HepG2 (cell line): ENCODE measurements around the gene SEMA3C. TPM values are rescaled to one million over a fixed set of nuclear protein-coding genes. Genes with fewer than 3 reads are reported as not detected.
A peak's percentile ranks its signal among the peaks of the same experiment; 100 is the strongest.

Experiments
- CHD2 ChIP-seq: IDR thresholded peaks from 2 replicates; pipeline ENCODE4 v1.6.1; 2011; ENCODE audit warnings: low read depth, low read length, improper control_type of control experiment
- DMAP1 ChIP-seq: IDR thresholded peaks from 2 replicates; pipeline ENCODE4 v1.6.1; 2016
- HHEX ChIP-seq: IDR thresholded peaks from 2 replicates; pipeline ENCODE4 v1.6.1; 2016; ENCODE audit warnings: control low read depth
- HMGXB3 ChIP-seq: sonication (generic); formaldehyde crosslinking; IDR thresholded peaks from 2 replicates; pipeline ENCODE4 v1.4.0; 2020; ENCODE audit warnings: missing genetic modification reagents, borderline replicate concordance
- HNF4A ChIP-seq: sonication (generic); formaldehyde crosslinking; IDR thresholded peaks from 2 replicates; pipeline ENCODE4 v1.4.0; 2020; ENCODE audit warnings: missing genetic modification reagents
- MED8 ChIP-seq: sonication (generic); formaldehyde crosslinking; IDR thresholded peaks from 2 replicates; pipeline ENCODE4 v1.8.1; 2023; ENCODE audit warnings: mild to moderate bottlenecking, missing genetic modification reagents; ENCODE audit not compliant: insufficient replicate concordance
- PITX1 ChIP-seq: sonication (generic); formaldehyde crosslinking; IDR thresholded peaks from 2 replicates; pipeline ENCODE4 v1.5.1; 2020; ENCODE audit warnings: mild to moderate bottlenecking, missing genetic modification reagents
- RBFOX2 ChIP-seq: fragments of 200-400 bp; formaldehyde crosslinking; IDR thresholded peaks from 2 replicates; pipeline ENCODE4 v1.6.1; 2017; ENCODE audit warnings: low read depth, mild to moderate bottlenecking, low read length
- RFX5 ChIP-seq: IDR thresholded peaks from 2 replicates; pipeline ENCODE4 v1.6.1; 2011; ENCODE audit warnings: low read depth, low read length, improper control_type of control experiment
- SATB2 ChIP-seq: sonication (generic); formaldehyde crosslinking; IDR thresholded peaks from 2 replicates; pipeline ENCODE4 v1.5.0; 2020; ENCODE audit warnings: missing genetic modification reagents
- SMARCE1 ChIP-seq: fragments of 450-650 bp; IDR thresholded peaks from 2 replicates; pipeline ENCODE4 v1.6.1; 2017; ENCODE audit warnings: borderline replicate concordance
- ZKSCAN1 ChIP-seq: fragments of 150-350 bp; IDR thresholded peaks from 2 replicates; pipeline ENCODE4 v1.6.1; 2014; ENCODE audit warnings: low read length
- ZNF468 ChIP-seq: sonication (generic); formaldehyde crosslinking; IDR thresholded peaks from 2 replicates; pipeline ENCODE4 v1.8.0; 2022; ENCODE audit warnings: mild to moderate bottlenecking, moderate library complexity, missing genetic modification reagents
- ZNF550 ChIP-seq: sonication (generic); formaldehyde crosslinking; IDR thresholded peaks from 2 replicates; pipeline ENCODE4 v1.4.0; 2020; ENCODE audit warnings: mild to moderate bottlenecking, missing genetic modification reagents, borderline replicate concordance
- ZNF737 ChIP-seq: sonication (generic); formaldehyde crosslinking; IDR thresholded peaks from 2 replicates; pipeline ENCODE4 v1.5.0; 2020; ENCODE audit warnings: missing genetic modification reagents, mild to moderate bottlenecking, borderline replicate concordance
- ZNF891 ChIP-seq: sonication (generic); formaldehyde crosslinking; IDR thresholded peaks from 2 replicates; pipeline ENCODE4 v1.5.0; 2020; ENCODE audit warnings: mild to moderate bottlenecking, missing genetic modification reagents
- polyA plus RNA-seq, 8 experiments: library from polyadenylated mRNA; depleted of rRNA in 3 of 8; stranded (reverse) in 7 of 8; unstranded in 1 of 8; fragments of >200 nt; fragmentation: Illumina TruSeq in 4 of 8; extraction: Trizol in 4 of 8; gene quantifications; 2 replicates each; pipeline versions ENCODE4 v1.2.1 to v1.2.3, GENCODE V29; 2011 to 2016; ENCODE audit warnings: low read depth in 4 of 8, missing spikeins in 1 of 8, mixed read lengths in 1 of 8; ENCODE audit not compliant: insufficient read depth in 1 of 8
- total RNA-seq, 5 experiments: library from RNA; depleted of rRNA; stranded (reverse); fragments of >200 nt; fragmentation: Illumina TruSeq; extraction: Trizol; gene quantifications; 2 replicates each; pipeline ENCODE4 v1.2.3, GENCODE V29; 2016; ENCODE audit warnings: low read depth in 1 of 5
- TF ChIP-seq, protein P1 (sequence below): sonication (generic); formaldehyde crosslinking; IDR thresholded peaks from 2 replicates; pipeline ENCODE4 v1.8.0; 2022; ENCODE audit warnings: missing genetic modification reagents, mild to moderate bottlenecking, inconsistent platforms, borderline replicate concordance

SEMA3C gene
- total and polyA plus RNA-seq, 2 of the 13 experiments (the other 11 are each of a cell fraction or from before 2014, with no cell fraction given), result 0.05 to 0.13 TPM

- TF ChIP-seq HMGXB3 (CRISPR knock-in tag) (no peak), ZNF468 (CRISPR knock-in tag) (no peak), ZKSCAN1 (no peak), CHD2 (no peak), ZNF550 (CRISPR knock-in tag) (no peak), DMAP1 (no peak), MED8 (CRISPR knock-in tag) (no peak), ZNF891 (no peak), RFX5 (no peak), PITX1 (peak; percentile 62; the same call in 1 of the 2 replicates), HNF4A (CRISPR knock-in tag) (peak; percentile 48), SATB2 (CRISPR knock-in tag) (no peak), SMARCE1 (no peak), ZNF737 (CRISPR knock-in tag) (no peak), HHEX (CRISPR knock-in tag) (peak; percentile 78; the same call in 1 of the 2 replicates), RBFOX2 (no peak)
- TF ChIP-seq, protein P1, sequence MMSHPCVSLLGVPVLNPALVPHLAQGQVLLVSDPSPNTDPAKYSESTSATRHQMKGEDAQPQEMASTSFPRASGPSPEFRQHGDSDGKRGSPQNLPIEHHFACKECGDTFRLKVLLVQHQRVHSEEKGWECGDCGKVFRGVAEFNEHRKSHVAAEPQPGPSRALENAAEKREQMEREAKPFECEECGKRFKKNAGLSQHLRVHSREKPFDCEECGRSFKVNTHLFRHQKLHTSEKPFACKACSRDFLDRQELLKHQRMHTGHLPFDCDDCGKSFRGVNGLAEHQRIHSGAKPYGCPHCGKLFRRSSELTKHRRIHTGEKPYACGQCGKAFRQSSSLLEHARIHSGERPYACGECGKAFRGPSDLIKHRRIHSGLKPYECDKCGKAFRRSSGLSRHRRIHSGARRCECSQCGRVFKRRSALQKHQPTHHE, result no peak
These were observed 95.8 kb downstream of the SEMA3C start (continued) for GRCh38 chr7:80823057-80823456.
